Neural cell (in vitro differentiated cells): ENCODE results near the gene HOMEZ. TPM values are rescaled to one million over a fixed set of nuclear protein-coding genes. Genes with fewer than 3 reads are reported as not detected.

Source experiments
- H2AFZ ChIP-seq: fragments of 200-600, 300-800 bp; sonication (generic), shearing (Covaris generic); 2 replicates; pipeline ENCODE4 v1.6.0; 2014; ENCODE audit warnings: low read depth, mild to moderate bottlenecking, antibody characterized with exemption, low read length, moderate library complexity
- H3F3A ChIP-seq: fragments of 200-600 bp; shearing (Covaris generic); 2 replicates; pipeline ENCODE4 v1.6.1; 2016; ENCODE audit warnings: mild to moderate bottlenecking, moderate library complexity, mixed read lengths, antibody characterized with exemption, low read length; ENCODE audit not compliant: insufficient read depth, poor library complexity, severe bottlenecking
- H3K27ac ChIP-seq: fragments of 200-600, 300-800 bp; sonication (generic), shearing (Covaris generic); 2 replicates; pipeline ENCODE4 v1.5.1; 2014; ENCODE audit warnings: mild to moderate bottlenecking, low read length, moderate library complexity
- H3K27me3 ChIP-seq: fragments of 300-800, 200-600 bp; sonication (generic), shearing (Covaris generic); 2 replicates; pipeline ENCODE4 v1.6.0; 2014; ENCODE audit warnings: mild to moderate bottlenecking, low read depth, low read length, moderate library complexity; ENCODE audit not compliant: insufficient read depth
- H3K36me3 ChIP-seq: fragments of 300-800, 200-600 bp; sonication (generic), shearing (Covaris generic); 2 replicates; pipeline ENCODE4 v1.5.1; 2014; ENCODE audit warnings: mild to moderate bottlenecking, antibody characterized with exemption, low read length, moderate library complexity; ENCODE audit not compliant: insufficient read depth
- H3K4me2 ChIP-seq: fragments of 300-800, 200-600 bp; sonication (generic), shearing (Covaris generic); 2 replicates; pipeline ENCODE4 v1.6.0; 2014; ENCODE audit warnings: mild to moderate bottlenecking, low read length
- H3K4me3 ChIP-seq: fragments of 300-800, 200-600 bp; sonication (generic), shearing (Covaris generic); 2 replicates; pipeline ENCODE4 v1.5.1; 2014; ENCODE audit warnings: mild to moderate bottlenecking, low read length, moderate library complexity
- H3K79me2 ChIP-seq: fragments of 200-600 bp; shearing (Covaris generic); replicated peaks from 2 replicates; pipeline ENCODE4 v1.6.0; 2014; ENCODE audit warnings: mild to moderate bottlenecking, low read length, moderate library complexity; ENCODE audit not compliant: insufficient read depth
- H3K9ac ChIP-seq: fragments of 300-800, 200-600 bp; sonication (generic), shearing (Covaris generic); 2 replicates; pipeline ENCODE4 v1.6.1; 2016; ENCODE audit warnings: mild to moderate bottlenecking, low read length, mixed read lengths
- H3K9me2 ChIP-seq: fragments of 200-600 bp; shearing (Covaris generic); 2 replicates; pipeline ENCODE4 v1.6.1; 2016; ENCODE audit warnings: mild to moderate bottlenecking, low read length, mixed read lengths; ENCODE audit not compliant: insufficient read depth
- H3K9me3 ChIP-seq: fragments of 200-600, 300-800 bp; sonication (generic), shearing (Covaris generic); 2 replicates; pipeline ENCODE4 v1.6.1; 2016; ENCODE audit warnings: mild to moderate bottlenecking, mixed run types, low read length, moderate library complexity, mixed read lengths
- H4K20me1 ChIP-seq: fragments of 200-600 bp; shearing (Covaris generic); 2 replicates; pipeline ENCODE4 v1.6.1; 2016; ENCODE audit warnings: mild to moderate bottlenecking, mixed run types; ENCODE audit not compliant: insufficient read depth
- EP300 ChIP-seq: fragments of 450-650 bp; conservative IDR thresholded peaks from 2 replicates; pipeline ENCODE4 v1.6.1; 2014; ENCODE audit warnings: antibody characterized with exemption, mild to moderate bottlenecking, moderate library complexity; ENCODE audit not compliant: poor library complexity, severe bottlenecking
- EZH2 ChIP-seq: fragments of 200-600, 300-800 bp; shearing (Covaris generic), sonication (generic); IDR thresholded peaks from 2 replicates; pipeline ENCODE4 v1.6.1; 2014; ENCODE audit warnings: antibody characterized with exemption, low read length, borderline replicate concordance, mild to moderate bottlenecking; ENCODE audit not compliant: insufficient read depth, poor library complexity, severe bottlenecking
- MXI1 ChIP-seq: fragments of 450-650 bp; conservative IDR thresholded peaks from 2 replicates; pipeline ENCODE4 v1.6.1; 2014; ENCODE audit warnings: antibody characterized with exemption, mild to moderate bottlenecking; ENCODE audit not compliant: poor library complexity, severe bottlenecking
- REST ChIP-seq: IDR thresholded peaks from 2 replicates; pipeline ENCODE4 v1.6.1; 2012; ENCODE audit warnings: borderline replicate concordance
- SMC3 ChIP-seq: fragments of 450-650 bp; conservative IDR thresholded peaks from 2 replicates; pipeline ENCODE4 v1.6.1; 2014; ENCODE audit warnings: antibody characterized with exemption, mild to moderate bottlenecking, moderate library complexity; ENCODE audit not compliant: poor library complexity
- TAF1 ChIP-seq: IDR thresholded peaks from 2 replicates; pipeline ENCODE4 v1.6.1; 2012; ENCODE audit warnings: low read depth
- polyA plus RNA-seq: library from polyadenylated mRNA; depleted of rRNA; stranded (reverse); fragments of >200 nt; gene quantifications from 2 replicates; pipeline ENCODE4 v1.2.3, GENCODE V29; 2014

Gene HOMEZ
- polyA plus RNA-seq, 1 donor from 2014 or later, result 6.6 TPM

GRCh38 chr14:23258256-23258655 is 27.7 kb downstream of the HOMEZ start:
- TF ChIP-seq SMC3, result no peak
- no peak for TF ChIP-seq EP300
- TF ChIP-seq REST, result no peak
- TF ChIP-seq TAF1, result no peak
- Histone ChIP-seq H3K9me2 (no peaks in the 10 kb centered on the region), H3K4me2 (no peak overlapping the region), H3K27ac (no peak overlapping the region), H3K36me3 (no peaks in the 10 kb centered on the region), H3K79me2 (no peaks in the 10 kb centered on the region), H4K20me1 (no peaks in the 10 kb centered on the region), H3K4me3 (no peak overlapping the region), H2AFZ (no peak overlapping the region), H3K9me3 (no peaks in the 10 kb centered on the region), H3F3A (no peaks in the 10 kb centered on the region), H3K27me3 (no peaks in the 10 kb centered on the region), H3K9ac (no peak overlapping the region)

GRCh38 chr14:23252420-23253333 is 33.3 kb downstream of the HOMEZ start:
- no peak for TF ChIP-seq MXI1
- TF ChIP-seq REST, result no peak
- TF ChIP-seq EP300, result no peak
- TF ChIP-seq EZH2, result no peak
- no peaks in the 10 kb centered on the region for H3K27me3 ChIP-seq
- no peaks in the 10 kb centered on the region for H4K20me1 ChIP-seq
- no peaks in the 10 kb centered on the region for H3K36me3 ChIP-seq
- no peaks in the 10 kb centered on the region for H3F3A ChIP-seq
- H3K9me2 ChIP-seq, result no peaks in the 10 kb centered on the region
- H3K27ac ChIP-seq, result no peak overlapping the region
- no peak overlapping the region for H3K4me3 ChIP-seq
- no peaks in the 10 kb centered on the region for H3K9me3 ChIP-seq
- no peak overlapping the region for H3K9ac ChIP-seq
- no peak overlapping the region for H3K4me2 ChIP-seq
- H2AFZ ChIP-seq, result no peak overlapping the region
- H3K79me2 ChIP-seq, result no peaks in the 10 kb centered on the region
